Stomach smooth muscle (tissue), 2 donors: Measurements from ENCODE around the gene C9orf72.

Experiments
- H3K27ac ChIP-seq: one replicate; pipeline ENCODE4 v1.7.0; 2013; ENCODE audit warnings: mild to moderate bottlenecking, low read length, inconsistent platforms
- H3K27me3 ChIP-seq, 2 donors: one replicate each; pipeline ENCODE4 v1.7.0; 2013; ENCODE audit warnings: low read length in 2 of 2; ENCODE audit not compliant: insufficient read depth in 2 of 2, control insufficient read depth in 1 of 2
- H3K36me3 ChIP-seq, 2 donors: one replicate each; pipeline ENCODE4 v1.7.0; 2013; ENCODE audit warnings: low read length in 2 of 2; ENCODE audit not compliant: control insufficient read depth in 2 of 2, insufficient read depth in 2 of 2
- H3K4me1 ChIP-seq: one replicate; pipeline ENCODE4 v1.7.0; 2013; ENCODE audit warnings: low read length; ENCODE audit not compliant: control insufficient read depth, insufficient read depth
- H3K4me3 ChIP-seq, 2 donors: one replicate each; pipeline ENCODE4 v1.7.0; 2013; ENCODE audit warnings: low read length in 2 of 2
- H3K9ac ChIP-seq, 2 donors: one replicate each; pipeline ENCODE4 v1.7.0; 2013; ENCODE audit warnings: low read length in 2 of 2, mild to moderate bottlenecking in 1 of 2
- H3K9me3 ChIP-seq, 2 donors: one replicate each; pipeline ENCODE4 v1.7.0; 2013; ENCODE audit warnings: low read length in 2 of 2; ENCODE audit not compliant: control insufficient read depth in 2 of 2
- donor health status: healthy.
- donor health status: Pancreatic carcinoma.

C9orf72 gene

DNA sequence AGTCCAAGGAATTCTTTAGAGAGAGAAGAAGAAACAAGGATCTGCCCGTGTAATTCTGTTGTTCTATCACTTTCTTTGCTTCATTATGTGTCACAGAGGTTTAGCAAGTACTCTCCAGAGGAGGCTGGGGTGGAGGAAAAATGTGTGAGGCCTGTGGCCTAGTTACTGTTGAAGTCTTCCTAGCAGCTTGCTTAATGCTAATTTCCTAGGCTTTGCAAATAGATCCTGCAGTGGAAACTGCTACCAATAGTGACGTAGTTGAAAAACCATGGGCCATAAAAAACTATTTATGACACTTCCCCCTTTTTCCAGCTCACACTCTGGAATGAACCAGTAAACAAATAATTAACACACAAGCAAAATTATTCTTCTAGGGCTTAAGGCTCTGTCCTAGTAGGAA, 27.0 kb upstream of the C9orf72 start:
- no peaks in the 10 kb centered on the region for H3K27me3 ChIP-seq
- H3K27ac ChIP-seq: no peak overlapping the region
- no peak overlapping the region for H3K4me3 ChIP-seq
- no peak overlapping the region for H3K9ac ChIP-seq
- H3K4me1 ChIP-seq: no peaks in the 10 kb centered on the region
- H3K36me3 ChIP-seq: no peaks in the 10 kb centered on the region
- H3K9me3 ChIP-seq: no peaks in the 10 kb centered on the region

DNA sequence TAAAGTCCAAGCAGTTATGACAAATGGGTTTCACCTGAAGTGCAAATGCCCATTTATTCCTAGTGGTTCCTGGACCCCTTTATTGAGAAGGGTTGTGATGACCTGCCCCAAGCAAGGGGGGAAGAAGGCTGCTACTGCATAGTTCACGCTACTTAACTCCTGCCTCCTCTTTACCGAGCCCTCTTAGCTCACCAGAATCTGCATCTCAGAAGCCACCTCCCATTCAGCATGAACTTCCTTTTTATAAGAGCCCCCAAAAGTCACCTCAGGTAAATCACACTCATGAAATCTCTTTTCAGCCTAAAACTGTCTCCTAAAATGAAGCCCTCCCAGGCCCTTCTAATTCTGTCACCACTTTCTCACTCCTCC, 26.6 kb upstream of the C9orf72 start:
- H3K27me3 ChIP-seq: no peaks in the 10 kb centered on the region
- no peak overlapping the region for H3K27ac ChIP-seq
- no peaks in the 10 kb centered on the region for H3K36me3 ChIP-seq
- H3K9me3 ChIP-seq: no peaks in the 10 kb centered on the region
- no peaks in the 10 kb centered on the region for H3K4me1 ChIP-seq
- H3K4me3 ChIP-seq: no peak overlapping the region
- H3K9ac ChIP-seq: no peak overlapping the region

DNA sequence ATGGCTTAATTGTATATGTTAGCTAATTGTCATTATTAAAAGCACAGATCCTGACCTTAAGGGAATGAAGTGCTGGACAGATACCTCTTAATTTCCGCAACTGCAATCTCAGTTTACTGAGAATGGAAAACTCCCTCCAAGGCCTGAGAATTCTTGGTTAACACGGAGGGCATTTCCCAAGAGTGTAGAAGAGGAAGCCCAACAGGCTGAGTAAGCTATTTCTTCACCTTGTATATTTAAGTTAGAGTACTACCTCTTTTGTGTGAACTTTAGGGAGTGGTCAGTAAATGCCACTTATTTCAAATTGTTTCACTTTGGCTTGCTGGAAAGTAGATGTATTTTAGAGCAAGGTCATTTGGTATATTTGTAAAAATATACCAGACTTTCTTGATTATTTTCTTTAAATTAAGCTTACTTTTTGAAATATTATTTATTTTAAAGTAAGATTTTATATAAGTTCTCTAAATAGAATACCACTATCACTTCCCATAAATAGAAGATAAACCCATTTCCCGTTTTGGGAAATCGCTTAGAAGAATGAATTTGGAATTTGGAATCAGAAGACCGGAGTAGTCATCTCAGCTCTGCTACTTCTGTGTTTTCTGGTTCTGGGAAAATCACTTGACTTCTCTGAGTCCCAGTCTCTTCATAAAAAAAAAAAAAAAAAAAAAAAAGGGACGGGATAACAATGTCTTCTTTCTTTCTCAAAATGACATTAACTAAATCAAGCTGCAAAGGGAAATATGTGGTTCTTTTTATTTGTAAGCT, 26.0 kb upstream of the C9orf72 start:
- Histone ChIP-seq H3K9ac (no peak overlapping the region), H3K36me3 (no peaks in the 10 kb centered on the region), H3K27ac (no peak overlapping the region), H3K4me3 (no peak overlapping the region), H3K9me3 (no peaks in the 10 kb centered on the region), H3K27me3 (no peaks in the 10 kb centered on the region), H3K4me1 (no peaks in the 10 kb centered on the region)

DNA sequence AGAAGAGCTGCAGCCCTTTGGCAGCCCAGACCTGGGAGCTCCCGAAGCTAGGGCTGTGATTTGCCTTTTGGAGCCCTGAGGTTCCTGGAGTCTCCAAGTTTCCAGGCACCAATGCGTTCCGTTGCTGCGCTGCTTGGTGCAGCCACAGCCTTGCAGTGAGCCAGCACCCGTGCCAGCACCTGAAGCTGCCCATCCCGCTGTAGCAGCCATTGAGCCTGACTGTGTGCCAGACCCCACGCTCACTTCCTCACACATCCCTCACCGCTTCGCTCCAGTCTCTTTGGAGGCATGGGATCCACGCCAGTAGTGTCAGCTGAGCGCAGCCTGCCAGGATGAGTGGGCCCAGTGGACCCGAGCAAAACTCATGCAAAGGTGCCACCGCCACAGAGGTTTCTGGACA, 22.5 kb upstream of the C9orf72 start:
- Histone ChIP-seq H3K27ac (no peak overlapping the region), H3K9ac (no peak overlapping the region), H3K4me3 (no peak overlapping the region), H3K4me1 (no peaks in the 10 kb centered on the region), H3K9me3 (no peaks in the 10 kb centered on the region), H3K27me3 (no peaks in the 10 kb centered on the region), H3K36me3 (no peaks in the 10 kb centered on the region)

DNA sequence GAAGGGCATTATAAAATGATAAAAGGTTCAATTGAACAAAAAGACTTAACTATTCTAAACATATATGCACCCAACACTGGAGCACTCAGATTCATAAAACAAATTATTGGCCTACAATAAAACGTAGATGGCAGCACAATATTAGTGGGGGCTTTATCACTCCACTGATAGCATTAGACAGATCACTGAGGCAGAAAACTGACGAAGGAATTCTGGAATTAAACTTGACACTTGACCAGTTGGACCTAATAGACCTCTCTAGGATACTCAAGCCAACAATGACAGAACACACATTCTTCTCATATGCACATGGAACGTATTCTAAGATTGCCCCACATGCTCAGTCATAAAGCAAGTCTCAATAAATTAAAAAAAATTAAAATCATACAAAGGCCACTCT, 18.4 kb upstream of the C9orf72 start:
- Histone ChIP-seq H3K9me3 (no peaks in the 10 kb centered on the region), H3K27me3 (no peaks in the 10 kb centered on the region), H3K36me3 (no peaks in the 10 kb centered on the region), H3K4me3 (no peak overlapping the region), H3K27ac (no peak overlapping the region), H3K9ac (no peak overlapping the region), H3K4me1 (no peaks in the 10 kb centered on the region)

DNA sequence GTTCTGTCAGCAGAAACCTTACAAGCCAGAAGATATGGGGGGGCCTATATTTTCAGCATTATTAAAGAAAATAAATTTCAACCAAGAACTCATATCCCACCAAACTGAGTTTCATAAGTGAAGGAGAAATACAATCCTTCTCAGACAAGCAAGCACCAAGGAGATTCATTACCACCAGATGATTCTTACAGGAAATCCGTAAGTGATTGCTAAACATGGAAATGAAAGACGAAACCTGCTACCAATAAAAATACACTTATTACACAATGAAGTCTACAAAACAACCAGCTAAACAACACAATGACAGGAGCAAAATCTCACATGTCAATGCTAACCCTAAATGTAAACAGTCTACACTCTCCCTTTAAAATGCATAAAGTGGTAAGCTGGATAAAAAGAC, 17.8 kb upstream of the C9orf72 start:
- H3K9ac ChIP-seq: no peak overlapping the region
- no peaks in the 10 kb centered on the region for H3K9me3 ChIP-seq
- no peak overlapping the region for H3K4me3 ChIP-seq
- H3K27ac ChIP-seq: no peak overlapping the region
- no peaks in the 10 kb centered on the region for H3K36me3 ChIP-seq
- H3K27me3 ChIP-seq: no peaks in the 10 kb centered on the region
- H3K4me1 ChIP-seq: no peaks in the 10 kb centered on the region

DNA sequence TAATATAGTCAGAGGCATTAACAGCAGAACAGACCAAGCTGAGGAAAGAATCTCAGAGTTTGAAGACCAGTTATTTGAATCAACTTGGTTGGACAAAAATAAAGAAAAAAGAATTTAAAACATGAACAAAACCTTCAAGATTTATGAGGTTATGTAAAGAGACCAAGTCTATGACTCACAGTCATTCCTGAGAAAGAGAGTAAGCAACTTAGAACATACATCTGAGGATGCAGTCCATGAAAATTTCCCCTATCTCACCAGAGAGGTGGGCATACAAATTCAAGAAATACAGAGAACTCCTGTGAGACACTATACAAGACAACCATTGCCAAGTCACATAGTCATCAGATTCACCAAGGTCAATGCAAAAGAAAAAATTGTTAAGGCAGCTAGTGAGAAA, 17.4 kb upstream of the C9orf72 start:
- Histone ChIP-seq H3K27me3 (no peaks in the 10 kb centered on the region), H3K36me3 (no peaks in the 10 kb centered on the region), H3K9me3 (no peaks in the 10 kb centered on the region), H3K4me1 (no peaks in the 10 kb centered on the region), H3K27ac (no peak overlapping the region), H3K4me3 (no peak overlapping the region), H3K9ac (no peak overlapping the region)

DNA sequence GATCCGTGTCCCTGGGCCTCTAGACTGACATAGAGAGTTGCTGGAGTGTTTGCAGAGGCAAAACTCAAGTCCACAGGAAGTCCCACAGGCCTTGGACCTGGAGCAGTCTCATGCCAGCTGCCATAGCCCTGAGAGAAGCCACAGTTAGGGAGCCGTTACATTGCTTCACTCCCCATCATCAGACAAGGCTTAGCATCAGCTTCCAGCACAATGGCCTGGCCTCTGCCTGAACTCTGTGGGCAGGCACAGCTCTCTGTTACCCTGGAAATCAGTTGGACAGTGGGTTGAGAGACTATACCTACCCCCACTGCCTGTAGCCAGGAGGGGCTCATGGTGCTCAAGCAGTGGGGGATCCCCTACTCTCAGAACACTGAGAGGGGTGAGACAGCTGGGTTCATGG, 16.2 kb upstream of the C9orf72 start:
- Histone ChIP-seq H3K27me3 (no peaks in the 10 kb centered on the region), H3K27ac (no peak overlapping the region), H3K4me3 (no peak overlapping the region)

DNA sequence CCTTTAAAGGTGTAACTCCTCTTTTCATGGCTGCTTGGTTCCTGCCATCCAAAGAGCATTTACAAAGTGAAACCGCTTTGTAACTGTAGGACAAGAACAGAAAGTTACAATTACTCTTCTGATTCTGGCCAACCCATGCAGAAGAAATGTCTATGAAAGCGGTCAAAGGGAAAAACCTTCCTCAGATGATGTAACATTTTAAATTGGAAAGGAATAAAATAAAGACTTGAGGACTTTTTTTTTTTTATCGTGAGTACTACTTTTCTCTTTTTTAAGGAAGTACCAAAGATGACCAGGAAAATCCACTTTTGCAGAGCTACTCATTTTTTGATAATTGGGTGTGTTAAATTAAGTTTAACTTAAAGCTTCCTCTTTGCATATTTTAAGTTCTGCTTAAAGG, 13.0 kb upstream of the C9orf72 start:
- no peaks in the 10 kb centered on the region for H3K27me3 ChIP-seq
- H3K9me3 ChIP-seq: no peaks in the 10 kb centered on the region
- no peak overlapping the region for H3K27ac ChIP-seq
- H3K4me1 ChIP-seq: no peaks in the 10 kb centered on the region
- no peak overlapping the region for H3K9ac ChIP-seq
- no peaks in the 10 kb centered on the region for H3K36me3 ChIP-seq
- H3K4me3 ChIP-seq: no peak overlapping the region

More for the DNA sequence above, 16.2 kb upstream of the C9orf72 start:
- no peak overlapping the region for H3K9ac ChIP-seq
- H3K9me3 ChIP-seq: no peaks in the 10 kb centered on the region
- H3K4me1 ChIP-seq: no peaks in the 10 kb centered on the region
- H3K36me3 ChIP-seq: no peaks in the 10 kb centered on the region

DNA sequence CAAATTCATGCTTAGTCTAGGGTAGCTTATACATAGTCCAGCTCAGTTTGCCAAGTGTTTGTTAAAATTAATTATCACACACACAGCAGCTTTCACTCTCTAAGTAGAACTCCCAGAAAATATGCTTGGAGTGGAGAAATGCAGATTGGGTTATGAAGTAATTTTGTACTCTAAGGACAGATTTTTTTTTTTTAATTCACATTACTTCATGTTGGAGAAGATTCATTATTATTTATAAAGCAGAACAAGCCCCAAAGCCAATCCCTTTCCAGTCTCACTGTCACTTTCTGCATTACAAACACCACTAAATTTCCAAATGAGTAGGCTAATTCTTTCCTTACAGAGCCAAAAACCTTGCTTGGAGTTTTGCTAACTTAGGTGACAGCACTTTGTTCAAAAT, 11.7 kb upstream of the C9orf72 start:
- no peak overlapping the region for H3K9ac ChIP-seq
- H3K27me3 ChIP-seq: no peaks in the 10 kb centered on the region
- no peaks in the 10 kb centered on the region for H3K9me3 ChIP-seq
- no peaks in the 10 kb centered on the region for H3K36me3 ChIP-seq
- no peak overlapping the region for H3K27ac ChIP-seq
- no peak overlapping the region for H3K4me3 ChIP-seq
- H3K4me1 ChIP-seq: no peaks in the 10 kb centered on the region

DNA sequence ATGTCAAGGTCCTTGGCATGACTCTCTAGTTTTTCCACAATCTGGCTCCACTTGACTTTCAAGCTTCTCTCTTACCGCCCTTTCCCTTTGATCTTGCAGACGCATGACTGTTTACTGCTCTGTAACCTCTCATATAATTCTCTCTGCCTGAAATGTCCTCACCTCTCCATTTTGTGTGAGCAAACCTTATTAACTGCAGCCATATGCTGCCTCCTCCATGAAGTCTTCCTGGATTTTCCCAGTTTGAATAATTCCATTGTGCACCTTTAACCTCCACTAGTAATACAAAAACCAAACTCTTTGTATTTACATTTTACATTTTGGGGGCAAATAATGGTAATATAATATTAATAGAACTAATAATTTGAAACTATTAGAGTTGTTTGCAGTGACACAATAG, 9.5 kb upstream of the C9orf72 start:
- Histone ChIP-seq H3K27ac (no peak overlapping the region), H3K9ac (no peak overlapping the region), H3K9me3 (no peaks in the 10 kb centered on the region), H3K36me3 (no peaks in the 10 kb centered on the region), H3K4me3 (no peak overlapping the region), H3K27me3 (no peaks in the 10 kb centered on the region), H3K4me1 (no peaks in the 10 kb centered on the region)
